ENCODE measurements around the gene CRYL1. TPM values are rescaled to one million over a fixed set of nuclear protein-coding genes. Genes with fewer than 3 reads are reported as not detected.

Gene CRYL1
- total RNA-seq, 2 donors from 2014 or later: 64.6 to 144 TPM

DNA sequence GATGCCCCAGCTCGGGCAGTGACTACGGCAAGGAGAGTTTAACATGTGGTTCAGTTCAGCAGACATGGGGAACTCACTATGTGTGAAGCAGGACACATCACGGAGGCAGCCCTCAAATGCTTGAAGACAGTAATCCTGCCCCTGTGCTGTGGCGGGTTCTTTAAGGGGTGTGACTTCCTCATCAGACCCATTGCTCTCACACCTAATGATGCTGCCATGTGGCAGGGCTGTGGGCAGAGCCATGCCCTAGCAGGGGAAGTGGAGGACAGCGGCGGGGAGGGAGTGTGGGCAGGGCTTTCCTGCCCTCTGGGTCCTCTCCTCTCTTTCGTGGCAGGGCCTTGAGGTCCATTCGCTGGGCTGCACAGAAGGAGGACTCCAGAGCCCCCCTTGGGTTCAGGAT lies 162.5 kb downstream of the CRYL1 start:
- Histone ChIP-seq H3K9ac (ENCODE audit: low read depth in 2 of 2, low read length in 2 of 2) (no peak overlapping the region), H3K27ac (no peak overlapping the region), H3K36me3 (no peaks in the 10 kb centered on the region), H3K4me3 (no peak overlapping the region), H3K4me1 (no peaks in the 10 kb centered on the region), H3K9me3 (no peaks in the 10 kb centered on the region), H3K27me3 (no peaks in the 10 kb centered on the region)
- TF ChIP-seq, protein P1, sequence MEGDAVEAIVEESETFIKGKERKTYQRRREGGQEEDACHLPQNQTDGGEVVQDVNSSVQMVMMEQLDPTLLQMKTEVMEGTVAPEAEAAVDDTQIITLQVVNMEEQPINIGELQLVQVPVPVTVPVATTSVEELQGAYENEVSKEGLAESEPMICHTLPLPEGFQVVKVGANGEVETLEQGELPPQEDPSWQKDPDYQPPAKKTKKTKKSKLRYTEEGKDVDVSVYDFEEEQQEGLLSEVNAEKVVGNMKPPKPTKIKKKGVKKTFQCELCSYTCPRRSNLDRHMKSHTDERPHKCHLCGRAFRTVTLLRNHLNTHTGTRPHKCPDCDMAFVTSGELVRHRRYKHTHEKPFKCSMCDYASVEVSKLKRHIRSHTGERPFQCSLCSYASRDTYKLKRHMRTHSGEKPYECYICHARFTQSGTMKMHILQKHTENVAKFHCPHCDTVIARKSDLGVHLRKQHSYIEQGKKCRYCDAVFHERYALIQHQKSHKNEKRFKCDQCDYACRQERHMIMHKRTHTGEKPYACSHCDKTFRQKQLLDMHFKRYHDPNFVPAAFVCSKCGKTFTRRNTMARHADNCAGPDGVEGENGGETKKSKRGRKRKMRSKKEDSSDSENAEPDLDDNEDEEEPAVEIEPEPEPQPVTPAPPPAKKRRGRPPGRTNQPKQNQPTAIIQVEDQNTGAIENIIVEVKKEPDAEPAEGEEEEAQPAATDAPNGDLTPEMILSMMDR (IDR thresholded peaks at IDR 0.05): no peak
- intact Hi-C loops (cut with DNase I): no loop called here
- no peak for DNase-seq

DNA sequence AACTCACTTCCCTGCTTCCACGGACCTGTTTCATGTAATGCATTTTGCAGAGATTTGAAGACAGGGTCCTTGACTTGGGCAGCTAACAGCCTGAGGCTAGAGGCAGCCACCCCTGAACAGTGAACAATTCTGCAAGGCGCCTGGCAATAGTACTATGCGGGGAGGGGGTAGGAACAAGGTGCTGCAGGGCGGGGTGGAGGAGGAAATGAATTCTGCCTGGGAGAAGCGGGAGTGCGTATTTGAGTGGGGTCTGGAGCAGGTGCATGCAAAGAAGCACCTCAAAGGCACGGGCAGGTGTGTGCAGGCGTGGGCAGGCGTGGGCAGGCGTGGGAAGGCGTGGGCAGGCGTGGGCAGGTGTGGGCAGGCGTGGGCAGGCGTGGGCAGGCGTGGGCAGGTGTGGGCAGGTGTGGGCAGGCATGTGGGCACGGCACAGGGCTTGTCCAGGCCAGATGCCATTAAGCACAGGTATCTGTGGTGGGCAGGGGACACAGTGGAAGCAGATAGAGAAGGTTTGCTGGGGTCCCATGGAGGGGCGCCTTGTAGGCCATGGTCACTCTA lies 163.1 kb downstream of the CRYL1 start:
- TF ChIP-seq, protein P1 (IDR thresholded peaks at IDR 0.05): no peak
- DNase-seq: no peak
- Histone ChIP-seq H3K27me3 (no peaks in the 10 kb centered on the region), H3K4me1 (no peaks in the 10 kb centered on the region), H3K27ac (no peak overlapping the region), H3K9me3 (no peaks in the 10 kb centered on the region), H3K4me3 (no peak overlapping the region), H3K36me3 (no peaks in the 10 kb centered on the region), H3K9ac (ENCODE audit: low read depth in 2 of 2, low read length in 2 of 2) (no peak overlapping the region)
- intact Hi-C loops (cut with DNase I): no loop called here

DNA sequence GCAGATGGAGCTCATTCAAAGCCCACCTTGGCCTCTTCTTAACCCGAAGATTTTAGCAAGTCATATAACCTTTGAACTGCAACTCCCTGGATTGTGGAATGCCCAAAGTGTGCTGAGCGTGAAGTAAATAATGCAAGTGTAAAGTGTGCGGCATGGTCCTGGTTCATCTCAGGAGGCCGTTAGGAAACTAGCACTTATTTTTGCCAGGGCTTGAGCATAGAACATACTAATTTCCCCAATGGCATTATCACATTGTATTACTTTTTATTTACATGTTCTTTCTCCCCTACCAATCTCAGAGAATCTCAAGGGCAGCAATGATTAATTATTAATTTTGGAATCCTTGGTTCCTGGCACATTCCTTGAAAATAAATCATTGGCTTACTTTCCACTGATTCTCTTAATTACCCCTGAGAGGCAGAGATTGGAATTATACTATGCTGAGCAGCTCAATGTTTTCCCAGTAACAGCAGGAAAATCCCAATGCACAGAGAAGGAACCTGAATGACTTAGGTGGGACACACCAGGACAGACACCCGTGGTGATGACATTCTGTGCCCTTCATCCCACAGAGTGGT lies 164.7 kb downstream of the CRYL1 start:
- Histone ChIP-seq H3K36me3 (no peaks in the 10 kb centered on the region), H3K4me3 (no peak overlapping the region), H3K27ac (no peak overlapping the region), H3K9ac (ENCODE audit: low read depth in 2 of 2, low read length in 2 of 2) (no peak overlapping the region), H3K4me1 (no peaks in the 10 kb centered on the region), H3K27me3 (no peaks in the 10 kb centered on the region), H3K9me3 (no peaks in the 10 kb centered on the region)
- no peak for DNase-seq
- intact Hi-C loops (cut with DNase I): no loop called here
- TF ChIP-seq, protein P1 (IDR thresholded peaks at IDR 0.05): no peak

DNA sequence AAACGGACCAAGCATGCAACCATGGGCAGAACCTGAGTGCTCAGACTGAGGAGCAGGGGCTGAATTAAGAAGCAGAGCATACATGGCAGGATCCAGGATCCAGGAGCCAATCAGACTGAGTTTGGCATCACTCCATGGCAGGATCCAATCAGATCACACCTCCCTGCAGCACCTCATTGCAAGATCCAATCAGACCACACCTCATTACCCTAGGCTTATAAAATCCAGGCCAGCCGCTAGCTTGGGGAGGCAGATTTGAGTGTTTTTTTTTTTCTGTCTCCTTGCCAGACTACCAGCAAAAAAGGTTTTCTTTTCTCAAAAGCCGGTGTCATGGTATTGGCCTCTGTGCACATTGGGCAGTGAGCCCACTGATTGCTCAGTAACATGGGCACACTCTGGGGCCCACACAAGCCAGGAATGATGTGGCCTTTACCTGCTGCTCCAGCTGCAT lies 165.6 kb downstream of the CRYL1 start:
- no peaks in the 10 kb centered on the region for H3K36me3 ChIP-seq
- no peak overlapping the region for H3K27ac ChIP-seq
- intact Hi-C loops (cut with DNase I): no loop called here
- H3K9ac ChIP-seq (ENCODE audit: low read depth in 2 of 2, low read length in 2 of 2): no peak overlapping the region
- H3K4me1 ChIP-seq: no peaks in the 10 kb centered on the region
- TF ChIP-seq, protein P1 (IDR thresholded peaks at IDR 0.05): no peak
- H3K27me3 ChIP-seq: no peaks in the 10 kb centered on the region
- no peaks in the 10 kb centered on the region for H3K9me3 ChIP-seq
- no peak overlapping the region for H3K4me3 ChIP-seq
- DNase-seq: no peak

DNA sequence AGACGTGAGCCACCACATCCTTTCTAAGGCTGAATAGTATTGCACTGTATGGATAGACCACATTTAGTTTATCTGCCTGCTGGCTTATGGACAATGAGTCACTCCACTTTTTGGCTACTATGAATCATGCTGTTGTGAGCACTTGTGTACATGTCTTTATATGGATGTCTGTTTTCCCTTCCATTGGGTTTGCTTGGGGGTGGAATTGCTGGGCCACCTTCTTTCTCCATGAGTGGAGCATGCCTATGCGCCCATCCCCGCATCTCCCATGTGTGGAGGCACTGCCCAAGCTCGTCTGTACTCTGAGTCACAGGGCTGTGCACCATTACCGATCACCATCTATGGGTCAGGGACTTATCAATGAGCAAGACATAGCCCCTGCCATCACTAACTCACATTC lies 166.3 kb downstream of the CRYL1 start:
- TF ChIP-seq, protein P1 (IDR thresholded peaks at IDR 0.05): no peak

More for the DNA sequence above, 166.3 kb downstream of the CRYL1 start:
- DNase-seq: no peak
- no peak overlapping the region for H3K27ac ChIP-seq
- H3K36me3 ChIP-seq: no peaks in the 10 kb centered on the region
- no peak overlapping the region for H3K4me3 ChIP-seq
- no peaks in the 10 kb centered on the region for H3K9me3 ChIP-seq
- intact Hi-C loops (cut with DNase I): no loop called here
- no peaks in the 10 kb centered on the region for H3K27me3 ChIP-seq
- H3K9ac ChIP-seq (ENCODE audit: low read depth in 2 of 2, low read length in 2 of 2): no peak overlapping the region
- no peaks in the 10 kb centered on the region for H3K4me1 ChIP-seq

Measured in colonic mucosa (tissue), 4 donors.